MM.1S (cell line): ENCODE measurements around the gene TSPEAR.

Source experiments
- CTCF ChIP-seq: fragments of 300-600 bp; sonication (generic); IDR thresholded peaks from 2 replicates; pipeline ENCODE4 v1.5.1; 2016; ENCODE audit warnings: antibody characterized with exemption, low read length, mixed read lengths
- EZH2 ChIP-seq: fragments of 300-600 bp; sonication (generic); optimal IDR thresholded peaks from 2 replicates; pipeline ENCODE3; 2017; ENCODE audit warnings: low read depth, mild to moderate bottlenecking, antibody characterized with exemption, low read length, mixed read lengths

- TF ChIP-seq CTCF (no peak), EZH2 (no peak)
Measured at GRCh38 chr21:44482581-44483287, 228.6 kb downstream of the TSPEAR start.
